ENCODE results near the gene IMPA2.
A peak's percentile ranks its signal among the peaks of the same experiment; 100 is the strongest.

Gene IMPA2

DNA sequence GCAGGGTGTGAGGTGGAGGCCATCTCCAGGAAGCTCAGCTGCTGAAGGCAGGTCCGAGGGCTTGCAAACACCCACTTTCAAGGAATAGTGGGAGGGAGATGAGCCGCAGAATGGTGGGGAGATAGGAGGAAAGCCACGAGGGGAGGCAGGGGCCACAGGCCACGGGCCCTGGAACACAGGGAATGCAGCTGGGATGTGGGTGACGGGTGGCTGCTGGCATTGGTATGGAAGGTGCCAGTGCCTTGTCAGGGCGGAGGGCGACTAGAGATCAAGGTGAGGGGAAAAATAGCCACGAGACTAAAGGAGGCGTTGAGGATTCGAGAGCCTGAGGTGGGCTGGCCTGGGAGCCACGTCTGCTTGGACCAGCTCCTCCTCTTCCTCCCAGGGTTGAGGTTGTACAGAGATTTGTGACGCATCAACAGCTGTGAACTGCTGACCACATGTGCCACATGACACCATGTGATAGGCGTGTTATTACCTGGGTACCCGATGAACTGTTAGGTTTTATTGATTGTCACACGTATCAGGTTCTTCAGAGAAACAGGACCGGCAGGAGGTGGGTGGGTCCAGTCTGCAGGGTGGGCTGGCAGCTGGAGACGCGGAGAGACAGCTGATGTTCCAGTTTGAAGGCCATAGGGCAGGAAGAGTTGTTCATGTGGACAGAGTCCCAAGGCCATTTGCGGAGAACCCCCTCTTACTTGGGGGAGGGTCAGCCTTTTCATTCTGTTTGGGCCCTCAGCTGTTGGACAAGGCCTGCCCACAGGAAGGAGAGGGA, 9.9 kb downstream of the IMPA2 start:
- H3K27ac ChIP-seq (ENCODE audit: low read length): no peak overlapping the region
- peaks cover 34% of the 10 kb centered on the region for H3K4me1 ChIP-seq (ENCODE audit: control insufficient read depth, insufficient read depth, low read length)
- no peak overlapping the region for H3K9ac ChIP-seq (ENCODE audit: low read length in 2 of 2)

DNA sequence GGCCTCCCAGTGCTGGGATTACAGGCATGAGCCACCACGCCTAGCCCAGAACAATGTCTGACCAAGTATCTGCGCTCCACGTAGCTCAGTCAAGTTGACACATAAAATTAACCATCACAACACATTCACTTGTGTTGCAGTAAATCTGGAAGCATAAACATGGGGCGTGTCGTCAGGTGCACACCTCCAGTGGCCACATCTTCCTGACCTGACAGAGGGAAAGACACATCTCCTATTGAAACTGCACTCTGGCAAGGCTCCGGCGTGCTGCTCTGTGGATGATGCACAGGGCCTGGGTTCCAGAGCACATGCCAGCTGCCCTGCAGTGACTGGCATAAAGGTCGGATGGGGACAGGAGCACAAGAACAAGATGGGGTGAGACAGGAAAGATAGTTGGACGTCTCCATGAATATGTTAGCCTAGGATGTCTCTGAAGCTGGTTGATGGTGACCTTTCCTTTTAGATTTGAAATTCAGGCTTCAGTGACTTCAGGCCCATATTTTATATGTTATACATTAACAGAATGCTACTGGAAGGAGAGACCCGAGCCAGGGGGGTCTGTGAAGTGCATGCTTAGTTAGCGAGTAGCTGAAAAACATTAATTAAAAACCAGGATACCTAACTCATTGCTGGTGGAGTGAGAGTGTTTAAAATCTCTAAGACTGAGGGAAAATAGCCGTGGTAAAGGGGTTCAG, 10.9 kb downstream of the IMPA2 start:
- Histone ChIP-seq H3K4me1 (ENCODE audit: control insufficient read depth, insufficient read depth, low read length) (peaks cover 28% of the 10 kb centered on the region), H3K4me3 (ENCODE audit: low read length in 2 of 2) (no peak overlapping the region), H3K9me3 (ENCODE audit: control insufficient read depth in 2 of 2, low read length in 2 of 2) (no peaks in the 10 kb centered on the region), H3K27me3 (ENCODE audit: control insufficient read depth in 1 of 2, insufficient read depth in 2 of 2, low read length in 2 of 2) (no peaks in the 10 kb centered on the region), H3K36me3 (ENCODE audit: control insufficient read depth in 2 of 2, insufficient read depth in 2 of 2, low read length in 2 of 2) (no peaks in the 10 kb centered on the region), H3K27ac (ENCODE audit: low read length) (no peak overlapping the region), H3K9ac (ENCODE audit: low read length in 2 of 2) (no peak overlapping the region)

More for the DNA sequence above, 9.9 kb downstream of the IMPA2 start:
- Histone ChIP-seq H3K4me3 (ENCODE audit: low read length in 2 of 2) (no peak overlapping the region), H3K9me3 (ENCODE audit: control insufficient read depth in 2 of 2, low read length in 2 of 2) (no peaks in the 10 kb centered on the region), H3K27me3 (ENCODE audit: control insufficient read depth in 1 of 2, insufficient read depth in 2 of 2, low read length in 2 of 2) (no peaks in the 10 kb centered on the region), H3K36me3 (ENCODE audit: control insufficient read depth in 2 of 2, insufficient read depth in 2 of 2, low read length in 2 of 2) (no peaks in the 10 kb centered on the region)

DNA sequence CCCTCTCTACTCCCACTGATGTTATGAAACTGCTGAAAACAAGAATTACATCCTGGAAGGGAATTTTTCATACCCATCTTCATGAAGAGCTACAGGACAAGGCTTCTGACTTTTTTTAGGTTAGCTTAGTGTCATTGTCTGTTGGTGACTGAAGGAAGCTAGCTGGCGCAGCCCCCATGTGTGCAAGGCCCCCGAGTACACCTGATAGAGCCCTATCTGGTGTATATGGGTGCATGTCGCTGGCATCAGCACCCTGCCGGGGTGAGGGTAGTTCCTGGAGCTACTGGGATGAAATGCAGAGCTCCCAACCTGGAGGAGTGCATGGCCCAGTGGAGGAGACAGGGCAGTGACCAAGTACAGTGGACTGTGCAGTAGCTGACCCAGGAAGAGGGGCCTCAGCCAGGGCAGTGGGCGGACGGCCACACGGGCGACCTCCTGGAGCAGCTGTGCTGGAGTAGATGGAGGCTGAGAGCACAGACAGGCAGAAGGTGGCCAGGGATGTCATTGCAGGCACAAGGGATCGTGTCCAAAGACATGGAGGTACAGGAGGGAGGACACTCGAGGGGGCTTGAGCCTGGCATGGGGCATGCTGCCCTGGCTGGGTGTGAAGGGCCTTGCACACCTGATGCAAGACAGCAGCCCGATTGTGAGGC, 12.1 kb downstream of the IMPA2 start:
- no peak overlapping the region for H3K27ac ChIP-seq (ENCODE audit: low read length)
- no peaks in the 10 kb centered on the region for H3K27me3 ChIP-seq (ENCODE audit: control insufficient read depth in 1 of 2, insufficient read depth in 2 of 2, low read length in 2 of 2)
- H3K4me3 ChIP-seq (ENCODE audit: low read length in 2 of 2): no peak overlapping the region
- no peaks in the 10 kb centered on the region for H3K36me3 ChIP-seq (ENCODE audit: control insufficient read depth in 2 of 2, insufficient read depth in 2 of 2, low read length in 2 of 2)
- no peaks in the 10 kb centered on the region for H3K9me3 ChIP-seq (ENCODE audit: control insufficient read depth in 2 of 2, low read length in 2 of 2)
- no peak overlapping the region for H3K9ac ChIP-seq (ENCODE audit: low read length in 2 of 2)
- peaks cover 33% of the 10 kb centered on the region for H3K4me1 ChIP-seq (ENCODE audit: control insufficient read depth, insufficient read depth, low read length)

DNA sequence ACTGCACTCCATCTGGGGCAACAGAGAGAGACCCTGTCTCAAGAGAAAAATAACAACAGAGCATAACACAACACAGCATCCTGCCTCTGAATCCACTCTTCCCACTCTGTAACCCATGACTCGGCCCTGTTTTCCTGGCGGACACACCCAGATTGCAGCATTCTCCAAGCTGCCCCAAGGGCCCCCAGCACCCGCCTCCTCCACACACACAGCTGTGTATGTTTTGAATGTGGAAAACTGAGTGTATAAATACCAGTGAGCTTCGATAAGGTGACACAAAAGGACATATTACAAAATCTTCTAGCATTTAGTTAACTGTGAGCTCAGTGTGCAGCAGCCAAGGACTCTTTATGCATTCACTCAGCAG, 13.0 kb downstream of the IMPA2 start:
- H3K9me3 ChIP-seq (ENCODE audit: control insufficient read depth in 2 of 2, low read length in 2 of 2): no peaks in the 10 kb centered on the region
- H3K4me1 ChIP-seq (ENCODE audit: control insufficient read depth, insufficient read depth, low read length): peaks cover 30% of the 10 kb centered on the region
- no peak overlapping the region for H3K9ac ChIP-seq (ENCODE audit: low read length in 2 of 2)
- H3K27me3 ChIP-seq (ENCODE audit: control insufficient read depth in 1 of 2, insufficient read depth in 2 of 2, low read length in 2 of 2): no peaks in the 10 kb centered on the region
- no peak overlapping the region for H3K27ac ChIP-seq (ENCODE audit: low read length)
- peaks cover 0 to 3% of the 10 kb centered on the region in 2 donors for H3K36me3 ChIP-seq (ENCODE audit: control insufficient read depth in 2 of 2, insufficient read depth in 2 of 2, low read length in 2 of 2)
- no peak overlapping the region for H3K4me3 ChIP-seq (ENCODE audit: low read length in 2 of 2)

DNA sequence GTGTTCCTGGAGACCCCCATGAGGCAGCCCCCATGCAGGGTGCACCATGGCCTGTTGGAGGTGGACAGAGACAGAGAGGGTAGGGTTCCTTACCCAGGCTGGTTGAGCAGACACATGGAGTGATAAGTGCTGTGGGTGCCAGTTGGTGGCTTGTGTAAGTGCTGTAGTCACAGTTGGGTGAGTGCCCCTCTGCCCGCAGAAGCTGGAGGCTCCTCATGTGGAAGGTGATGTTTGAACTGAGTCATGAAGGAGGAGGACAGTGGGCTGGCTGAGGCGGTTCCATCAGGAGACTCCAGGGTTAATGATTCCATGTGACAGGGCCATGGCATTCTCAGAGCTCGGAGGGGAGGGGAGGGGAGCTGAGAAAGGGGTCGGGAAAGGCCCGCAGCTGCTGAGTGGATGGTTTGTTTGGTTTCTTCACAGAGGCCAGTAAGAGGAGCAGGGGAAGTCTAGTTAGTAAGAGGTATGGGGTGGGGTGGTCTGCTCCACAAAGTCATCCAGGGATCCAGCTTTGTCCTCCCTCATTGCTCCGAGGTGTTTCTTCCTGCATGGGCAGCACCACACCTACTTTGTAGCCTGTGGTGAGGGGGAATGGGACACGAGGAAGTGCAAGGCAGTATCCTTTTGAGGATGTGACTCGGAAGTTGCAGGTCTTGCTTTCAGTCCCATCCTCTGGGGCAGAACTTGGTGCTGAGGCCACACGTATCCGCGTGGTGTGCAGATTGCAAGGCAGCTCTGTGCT, 13.6 kb downstream of the IMPA2 start:
- Histone ChIP-seq H3K9me3 (ENCODE audit: control insufficient read depth in 2 of 2, low read length in 2 of 2) (no peaks in the 10 kb centered on the region), H3K4me3 (ENCODE audit: low read length in 2 of 2) (peak overlapping the region in 1 of 2 donors; percentile 22), H3K27ac (ENCODE audit: low read length) (no peak overlapping the region), H3K4me1 (ENCODE audit: control insufficient read depth, insufficient read depth, low read length) (peaks cover 24% of the 10 kb centered on the region), H3K9ac (ENCODE audit: low read length in 2 of 2) (no peak overlapping the region), H3K36me3 (ENCODE audit: control insufficient read depth in 2 of 2, insufficient read depth in 2 of 2, low read length in 2 of 2) (peaks cover 0 to 4% of the 10 kb centered on the region in 2 donors), H3K27me3 (ENCODE audit: control insufficient read depth in 1 of 2, insufficient read depth in 2 of 2, low read length in 2 of 2) (no peaks in the 10 kb centered on the region)

DNA sequence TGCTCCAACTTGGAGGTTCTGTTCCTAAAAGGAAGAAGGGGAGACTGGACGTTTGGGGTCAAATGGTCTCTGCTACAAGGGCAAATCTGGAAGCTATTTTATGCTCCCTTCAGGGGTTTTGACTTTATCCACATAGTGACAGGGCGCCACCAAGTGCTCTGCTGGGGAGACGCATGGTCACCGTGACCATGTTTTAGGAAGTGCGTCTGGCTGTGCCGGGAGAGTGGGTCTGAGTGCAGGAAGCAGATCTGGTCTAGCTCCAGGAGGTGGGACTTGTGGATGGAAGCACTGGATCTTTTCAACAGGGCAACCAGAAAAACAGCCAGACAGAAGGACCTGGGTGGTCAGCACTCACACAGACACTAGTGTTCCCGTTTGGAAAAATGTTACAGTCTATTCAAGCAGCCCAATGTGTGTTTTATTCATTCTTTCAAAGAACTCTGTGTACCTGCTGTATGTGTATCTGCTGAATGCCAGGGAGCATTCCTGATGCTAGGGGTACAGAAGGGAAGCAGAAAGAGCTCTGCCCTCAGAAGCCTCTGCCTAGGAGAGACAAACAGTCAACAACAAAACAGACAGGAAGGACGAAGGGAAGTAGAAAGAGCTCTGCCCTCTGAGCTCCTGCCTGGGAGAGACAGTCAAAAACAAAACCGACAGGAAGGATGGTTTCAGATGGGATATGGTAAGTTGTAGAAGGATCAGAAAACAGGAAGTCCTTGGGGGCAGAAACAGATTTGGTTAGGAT, 14.3 kb downstream of the IMPA2 start:
- Histone ChIP-seq H3K9ac (ENCODE audit: low read length in 2 of 2) (no peak overlapping the region), H3K27ac (ENCODE audit: low read length) (no peak overlapping the region), H3K27me3 (ENCODE audit: control insufficient read depth in 1 of 2, insufficient read depth in 2 of 2, low read length in 2 of 2) (no peaks in the 10 kb centered on the region), H3K4me1 (ENCODE audit: control insufficient read depth, insufficient read depth, low read length) (peaks cover 17% of the 10 kb centered on the region), H3K4me3 (ENCODE audit: low read length in 2 of 2) (peak overlapping the region in 1 of 2 donors; percentile 22), H3K36me3 (ENCODE audit: control insufficient read depth in 2 of 2, insufficient read depth in 2 of 2, low read length in 2 of 2) (peaks cover 0 to 4% of the 10 kb centered on the region in 2 donors), H3K9me3 (ENCODE audit: control insufficient read depth in 2 of 2, low read length in 2 of 2) (no peaks in the 10 kb centered on the region)

DNA sequence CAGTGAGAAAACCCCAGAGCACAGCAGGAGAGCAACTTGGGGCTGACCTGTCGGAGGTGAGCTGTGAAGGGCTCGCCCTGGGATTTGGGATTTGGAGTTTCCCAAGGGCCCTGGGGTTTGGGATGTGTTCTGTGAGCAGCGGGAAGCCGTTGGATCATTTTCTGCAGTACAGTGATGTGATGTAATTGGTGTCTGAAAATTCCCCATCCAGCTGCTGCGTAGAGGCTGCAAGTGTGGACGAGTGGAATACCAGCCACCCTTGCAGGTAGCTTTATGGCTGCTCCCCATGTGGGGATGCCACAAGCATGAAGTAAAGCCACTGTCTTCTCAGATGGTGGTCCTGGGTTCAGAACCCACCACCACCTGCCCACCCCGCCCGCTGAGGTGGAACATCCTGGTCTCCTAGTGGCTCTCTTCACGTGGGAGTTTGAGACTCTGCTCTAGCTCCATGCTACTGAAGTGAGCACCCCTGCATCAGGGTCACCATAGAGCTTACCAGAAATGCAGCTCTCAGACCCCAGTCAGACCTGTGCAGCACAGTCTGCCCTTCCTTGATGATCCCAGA, 15.0 kb downstream of the IMPA2 start:
- peak overlapping the region in 1 of 2 donors; percentile 15 for H3K4me3 ChIP-seq (ENCODE audit: low read length in 2 of 2)
- no peaks in the 10 kb centered on the region for H3K9me3 ChIP-seq (ENCODE audit: control insufficient read depth in 2 of 2, low read length in 2 of 2)
- H3K27ac ChIP-seq (ENCODE audit: low read length): no peak overlapping the region
- peaks cover 17% of the 10 kb centered on the region for H3K4me1 ChIP-seq (ENCODE audit: control insufficient read depth, insufficient read depth, low read length)
- H3K27me3 ChIP-seq (ENCODE audit: control insufficient read depth in 1 of 2, insufficient read depth in 2 of 2, low read length in 2 of 2): no peaks in the 10 kb centered on the region
- no peak overlapping the region for H3K9ac ChIP-seq (ENCODE audit: low read length in 2 of 2)
- H3K36me3 ChIP-seq (ENCODE audit: control insufficient read depth in 2 of 2, insufficient read depth in 2 of 2, low read length in 2 of 2): peaks cover under 1 to 6% of the 10 kb centered on the region in 2 donors

DNA sequence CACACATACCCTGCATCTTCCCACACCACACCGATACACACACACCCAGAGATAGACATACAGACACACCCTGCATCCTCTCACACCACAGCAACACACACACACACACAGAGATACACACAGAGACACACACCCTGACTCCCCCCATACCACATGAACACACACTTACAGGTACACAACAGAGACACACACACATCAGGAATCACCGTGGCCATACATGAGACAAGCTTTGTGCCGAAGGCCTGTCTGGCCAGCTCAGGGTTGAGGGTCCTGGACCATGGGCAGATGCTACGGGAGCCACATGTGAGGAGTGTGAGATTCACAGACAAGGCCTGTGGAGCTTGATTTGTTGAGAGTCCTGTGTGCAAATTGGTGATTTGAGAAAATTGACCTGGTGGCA, 15.6 kb downstream of the IMPA2 start:
- H3K9ac ChIP-seq (ENCODE audit: low read length in 2 of 2): no peak overlapping the region
- H3K9me3 ChIP-seq (ENCODE audit: control insufficient read depth in 2 of 2, low read length in 2 of 2): no peaks in the 10 kb centered on the region
- H3K27ac ChIP-seq (ENCODE audit: low read length): no peak overlapping the region
- no peaks in the 10 kb centered on the region for H3K27me3 ChIP-seq (ENCODE audit: control insufficient read depth in 1 of 2, insufficient read depth in 2 of 2, low read length in 2 of 2)
- peaks cover 17% of the 10 kb centered on the region for H3K4me1 ChIP-seq (ENCODE audit: control insufficient read depth, insufficient read depth, low read length)
- peaks cover 5 to 11% of the 10 kb centered on the region in 2 donors for H3K36me3 ChIP-seq (ENCODE audit: control insufficient read depth in 2 of 2, insufficient read depth in 2 of 2, low read length in 2 of 2)
- H3K4me3 ChIP-seq (ENCODE audit: low read length in 2 of 2): no peak overlapping the region

DNA sequence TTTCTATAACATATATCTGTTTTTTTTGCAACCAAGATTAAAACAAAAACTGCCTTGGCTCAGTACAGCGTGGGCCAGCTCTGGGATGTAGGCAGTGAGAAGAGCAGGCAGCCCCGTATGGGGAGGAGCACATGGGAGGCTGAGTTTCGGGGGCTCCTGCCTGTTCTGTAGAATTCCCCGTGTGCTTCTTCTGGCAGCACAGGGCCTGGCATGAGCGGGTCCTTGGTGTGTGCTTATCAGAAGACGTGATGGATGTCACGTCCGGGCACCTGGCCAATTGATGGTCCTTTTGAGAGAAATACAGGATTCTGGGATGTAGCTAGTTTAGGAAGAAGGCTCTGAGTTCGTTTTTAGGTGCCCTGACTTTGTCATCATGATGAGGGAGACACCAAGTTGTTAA, 16.2 kb downstream of the IMPA2 start:
- Histone ChIP-seq H3K9me3 (ENCODE audit: control insufficient read depth in 2 of 2, low read length in 2 of 2) (no peaks in the 10 kb centered on the region), H3K27ac (ENCODE audit: low read length) (no peak overlapping the region)

DNA sequence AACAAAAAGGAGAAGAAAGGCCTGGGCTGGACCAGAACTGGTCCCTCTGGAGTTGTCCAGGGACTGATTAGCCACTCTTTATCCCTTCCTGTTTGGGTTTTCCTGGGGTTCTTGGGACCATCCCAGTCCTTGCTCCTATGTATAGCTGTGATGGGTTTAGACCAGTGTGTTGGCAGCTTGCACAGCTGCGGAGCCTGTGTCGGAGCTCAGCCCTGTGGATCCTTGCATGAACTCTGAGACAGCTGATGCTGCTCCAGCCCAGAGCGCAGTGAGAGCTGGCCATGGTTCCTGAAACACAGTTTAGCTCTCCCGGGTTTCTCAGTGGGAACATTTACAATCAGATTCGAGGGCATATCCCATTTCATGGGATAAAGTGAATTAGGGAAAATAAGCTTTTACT, 16.9 kb downstream of the IMPA2 start:
- Histone ChIP-seq H3K4me1 (ENCODE audit: control insufficient read depth, insufficient read depth, low read length) (peaks cover 17% of the 10 kb centered on the region), H3K4me3 (ENCODE audit: low read length in 2 of 2) (no peak overlapping the region), H3K36me3 (ENCODE audit: control insufficient read depth in 2 of 2, insufficient read depth in 2 of 2, low read length in 2 of 2) (peaks cover 5 to 11% of the 10 kb centered on the region in 2 donors), H3K27ac (ENCODE audit: low read length) (no peak overlapping the region), H3K9ac (ENCODE audit: low read length in 2 of 2) (no peak overlapping the region), H3K9me3 (ENCODE audit: control insufficient read depth in 2 of 2, low read length in 2 of 2) (no peaks in the 10 kb centered on the region), H3K27me3 (ENCODE audit: control insufficient read depth in 1 of 2, insufficient read depth in 2 of 2, low read length in 2 of 2) (no peaks in the 10 kb centered on the region)

More for the DNA sequence above, 16.2 kb downstream of the IMPA2 start:
- Histone ChIP-seq H3K4me1 (ENCODE audit: control insufficient read depth, insufficient read depth, low read length) (peaks cover 17% of the 10 kb centered on the region), H3K27me3 (ENCODE audit: control insufficient read depth in 1 of 2, insufficient read depth in 2 of 2, low read length in 2 of 2) (no peaks in the 10 kb centered on the region), H3K9ac (ENCODE audit: low read length in 2 of 2) (no peak overlapping the region), H3K4me3 (ENCODE audit: low read length in 2 of 2) (no peak overlapping the region), H3K36me3 (ENCODE audit: control insufficient read depth in 2 of 2, insufficient read depth in 2 of 2, low read length in 2 of 2) (peaks cover 5 to 11% of the 10 kb centered on the region in 2 donors)

Measured in stomach smooth muscle (tissue), 2 donors.